ENCODE results near the gene ERLIN1. TPM values are rescaled to one million over a fixed set of nuclear protein-coding genes. Genes with fewer than 3 reads are reported as not detected.
A peak's percentile ranks its signal among the peaks of the same experiment; 100 is the strongest.

The ERLIN1 gene
- total RNA-seq (10 to 100 TPM in 3 of 5 experiments, 1 to 10 TPM in 2; 3.9 to 17.0 (median 12.4) TPM), polyA plus RNA-seq (10 to 100 TPM; 11.3 to 19.3 TPM), total RNA-seq (7.7 reads per million, percentile 31 among the genes with 10 or more reads in this experiment)

DNA sequence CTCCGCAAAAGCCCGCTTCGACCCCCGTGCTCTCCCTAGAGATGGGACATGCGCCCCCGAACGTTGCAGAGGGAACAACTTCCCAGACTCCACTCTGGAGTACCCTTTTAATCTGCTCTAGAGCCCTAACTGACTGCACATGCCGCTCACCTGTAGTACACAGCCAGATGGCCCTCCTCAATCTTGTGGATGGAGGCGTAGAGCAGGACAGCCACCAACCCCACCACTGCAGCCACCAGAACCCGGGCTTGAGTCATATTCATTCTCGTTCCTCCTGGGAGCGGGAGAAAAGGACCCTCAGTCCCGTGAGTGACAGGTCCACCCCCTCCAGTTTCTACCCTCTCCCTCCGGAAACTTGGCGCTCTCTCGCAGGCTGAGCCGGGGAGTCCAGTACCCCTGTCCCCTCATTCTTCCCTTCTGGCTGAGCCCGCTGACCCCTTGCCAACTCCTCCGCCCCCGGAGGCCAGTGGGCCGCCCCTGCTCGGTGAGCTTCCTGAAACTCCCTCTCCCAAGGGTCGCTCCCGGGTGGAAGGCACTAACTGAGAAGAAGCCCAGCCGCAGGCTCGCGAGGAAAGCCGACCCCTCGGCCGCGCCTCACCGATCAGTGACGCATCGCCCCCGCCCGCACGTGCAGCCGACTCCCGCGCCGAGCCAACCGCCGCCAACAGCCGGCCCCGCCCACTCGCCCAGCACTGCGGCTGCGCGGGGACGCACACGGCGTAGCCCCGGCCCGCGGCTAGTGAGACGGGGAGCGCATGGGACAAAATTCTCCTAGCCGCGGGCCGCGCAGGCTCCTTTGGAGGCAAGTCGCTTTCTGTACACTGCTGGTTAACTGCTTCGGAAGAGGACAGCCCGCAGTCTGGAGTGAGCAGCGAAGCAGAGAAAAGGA, at the start of gene ERLIN1:
ERLIN1 (minus strand) TSS at position 666 of the 889 bp plus-strand sequence; CDS start at position 263, 403 bp downstream.
- ChIA-PET POLR2A (interaction anchor here (0.6 to 2.0 kb wide), 3 partner anchors 10 to 341 kb away, joined by 3 to 4 read pairs (median 4); no protein-coding TSS in a partner anchor), CTCF (interaction anchor here (0.6 kb wide), 1 partner anchor 59 kb away, joined by 3 read pairs; no protein-coding TSS in a partner anchor)
- ATAC-seq = peak; percentile 96
- Mint-ChIP-seq H3K27me3 (no peaks in the 10 kb centered on the region), H3K9me3 (no peaks in the 10 kb centered on the region), H3K4me3 (peak within 1 kb of the TSS; percentile 93 to 100 (median 96)), H3K27ac (peak within 1 kb of the TSS; percentile 89 to 97 (median 95)), H3K4me1 (peaks cover 40 to 79% (median 62%) of the 10 kb centered on the region in 7 donors), H3K36me3 (peaks cover 6 to 30% (median 8%) of the 10 kb centered on the region in 5 donors)
- Histone ChIP-seq H3K27me3 (ENCODE audit: control insufficient read depth in 2 of 2, insufficient read depth in 2 of 2, low read length in 2 of 2) (no peaks in the 10 kb centered on the region), H3K4me1 (ENCODE audit: control insufficient read depth in 2 of 2, insufficient read depth in 2 of 2, low read length in 2 of 2) (peaks cover 15 to 17% of the 10 kb centered on the region in 2 donors), H3K36me3 (ENCODE audit: control insufficient read depth in 2 of 3, insufficient read depth in 3 of 3, low read length in 3 of 3) (peaks cover 0 to 3% (median 0%) of the 10 kb centered on the region in 3 experiments), H3K9me3 (ENCODE audit: control insufficient read depth in 2 of 3, low read length in 3 of 3) (no peaks in the 10 kb centered on the region), H3K27ac (ENCODE audit: low read depth, low read length) (peak within 1 kb of the TSS; percentile 84), H3K4me3 (ENCODE audit: low read length) (peak within 1 kb of the TSS; percentile 96)
- intact Hi-C loops (cut with micrococcal nuclease) = loop anchor here (1.0 to 10.0 kb wide), 13 partner anchors 17 to 1167 kb away; partner anchors contain the start of genes BLOC1S2 (in 2 of the 2), CHUK (in 2 of the 2), CWF19L1 (in 2 of the 2) and BTRC (in 1 of the 2)
- DNase-seq = peak; percentile 86 to 97 (median 91)

DNA sequence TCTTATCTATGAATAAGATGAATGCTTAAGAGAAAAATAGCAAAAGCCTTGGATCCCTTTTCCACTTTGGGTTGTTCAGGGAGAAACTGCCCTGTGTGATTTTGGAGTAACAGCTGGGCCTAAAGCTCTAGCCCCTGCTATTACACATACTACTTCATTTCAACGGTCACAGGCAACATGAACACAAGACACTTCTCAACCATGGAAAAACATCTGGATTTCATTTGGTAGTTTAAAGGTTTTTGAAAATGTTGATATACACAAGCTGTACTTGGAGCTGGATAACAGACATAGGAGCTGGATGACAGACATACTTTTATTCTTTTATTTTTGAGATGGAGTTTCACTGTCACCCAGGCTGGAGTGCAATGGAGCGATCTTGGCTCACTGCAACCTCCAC, 46.3 kb upstream of the ERLIN1 start:
- H3K4me3 Mint-ChIP-seq = no peak overlapping the region
- no peak for DNase-seq
- peak overlapping the region in 1 of 9 donors; percentile 38 for H3K27ac Mint-ChIP-seq
- intact Hi-C loops (cut with micrococcal nuclease) = no loop called here
- H3K27ac ChIP-seq (ENCODE audit: low read depth, low read length) = no peak overlapping the region
- H3K27me3 Mint-ChIP-seq = no peaks in the 10 kb centered on the region
- ChIA-PET POLR2A (interaction anchor here (1.0 kb wide), 1 partner anchor 14 kb away, joined by 3 read pairs; no protein-coding TSS in a partner anchor), CTCF (no interaction called here)
- peaks cover 0 to 2% (median 0%) of the 10 kb centered on the region in 11 donors for H3K9me3 Mint-ChIP-seq
- no peaks in the 10 kb centered on the region for H3K9me3 ChIP-seq (ENCODE audit: control insufficient read depth in 2 of 3, low read length in 3 of 3)
- peaks cover 15 to 55% (median 16%) of the 10 kb centered on the region in 3 experiments for H3K36me3 ChIP-seq (ENCODE audit: control insufficient read depth in 2 of 3, insufficient read depth in 3 of 3, low read length in 3 of 3)
- peaks cover under 1 to 22% (median 12%) of the 10 kb centered on the region in 5 donors for H3K36me3 Mint-ChIP-seq
- no peak overlapping the region for H3K4me3 ChIP-seq (ENCODE audit: low read length)
- H3K4me1 ChIP-seq (ENCODE audit: control insufficient read depth in 2 of 2, insufficient read depth in 2 of 2, low read length in 2 of 2) = peaks cover 0 to 8% of the 10 kb centered on the region in 2 donors
- no peak for ATAC-seq
- peaks cover 16 to 33% (median 28%) of the 10 kb centered on the region in 7 donors for H3K4me1 Mint-ChIP-seq
- H3K27me3 ChIP-seq (ENCODE audit: control insufficient read depth in 2 of 2, insufficient read depth in 2 of 2, low read length in 2 of 2) = no peaks in the 10 kb centered on the region

DNA sequence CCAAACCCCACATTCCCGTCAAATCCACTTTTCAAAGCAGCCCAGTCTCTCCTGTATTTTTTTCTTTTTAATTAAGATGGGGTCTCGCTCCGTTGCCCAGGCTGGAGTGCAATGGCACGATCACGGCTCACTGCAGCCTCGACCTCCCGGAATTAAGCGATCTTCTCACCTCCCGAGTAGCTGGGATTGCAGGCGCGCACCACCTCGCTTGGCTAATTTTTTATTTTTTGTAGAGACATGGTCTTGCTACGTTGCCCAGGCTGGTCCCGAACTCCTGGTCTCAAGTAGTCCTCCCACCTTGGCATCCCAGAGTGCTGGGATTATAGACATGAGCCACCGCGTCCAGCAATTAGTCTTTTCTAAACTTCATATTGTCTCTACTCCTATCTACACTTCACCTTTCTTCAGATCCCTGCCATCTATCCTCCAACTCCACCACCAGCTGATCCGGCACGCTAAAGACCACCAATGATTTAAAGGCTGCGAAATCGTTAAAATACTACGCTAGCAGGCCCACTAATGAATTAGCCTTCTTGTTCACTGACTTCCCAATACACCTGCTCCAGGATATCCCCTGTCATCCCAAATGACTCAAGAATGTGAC, 44.1 kb upstream of the ERLIN1 start:
- Mint-ChIP-seq H3K4me3 (peak overlapping the region; percentile 85 to 98 (median 91)), H3K27ac (peak overlapping the region; percentile 75 to 97 (median 85)), H3K36me3 (peaks cover 0 to 22% (median 10%) of the 10 kb centered on the region in 5 donors), H3K9me3 (peaks cover 0 to 2% (median 0%) of the 10 kb centered on the region in 11 donors), H3K27me3 (no peaks in the 10 kb centered on the region), H3K4me1 (peaks cover 16 to 44% (median 36%) of the 10 kb centered on the region in 7 donors)
- ChIA-PET POLR2A (interaction anchor here (1.5 kb wide), 1 partner anchor 44 kb away, joined by 4 read pairs; the partner anchor contains the start of gene ERLIN1), CTCF (interaction anchor here (0.6 kb wide), 1 partner anchor 30 kb away, joined by 3 read pairs; no protein-coding TSS in a partner anchor)
- intact Hi-C loops (cut with micrococcal nuclease) = loop anchor here (1.0 to 10.0 kb wide), 6 partner anchors 37 to 385 kb away; partner anchors contain the start of genes BLOC1S2 (in 2 of the 2), CWF19L1 (in 2 of the 2), ERLIN1 (in 2 of the 2) and HIF1AN (in 1 of the 2)
- Histone ChIP-seq H3K36me3 (ENCODE audit: control insufficient read depth in 2 of 3, insufficient read depth in 3 of 3, low read length in 3 of 3) (peaks cover 4 to 38% (median 4%) of the 10 kb centered on the region in 3 experiments), H3K4me3 (ENCODE audit: low read length) (peak overlapping the region; percentile 99), H3K9me3 (ENCODE audit: control insufficient read depth in 2 of 3, low read length in 3 of 3) (no peaks in the 10 kb centered on the region), H3K27ac (ENCODE audit: low read depth, low read length) (peak overlapping the region; percentile 83), H3K4me1 (ENCODE audit: control insufficient read depth in 2 of 2, insufficient read depth in 2 of 2, low read length in 2 of 2) (peaks cover 0 to 8% of the 10 kb centered on the region in 2 donors), H3K27me3 (ENCODE audit: control insufficient read depth in 2 of 2, insufficient read depth in 2 of 2, low read length in 2 of 2) (no peaks in the 10 kb centered on the region)
- no peak for ATAC-seq
- DNase-seq = no peak

DNA sequence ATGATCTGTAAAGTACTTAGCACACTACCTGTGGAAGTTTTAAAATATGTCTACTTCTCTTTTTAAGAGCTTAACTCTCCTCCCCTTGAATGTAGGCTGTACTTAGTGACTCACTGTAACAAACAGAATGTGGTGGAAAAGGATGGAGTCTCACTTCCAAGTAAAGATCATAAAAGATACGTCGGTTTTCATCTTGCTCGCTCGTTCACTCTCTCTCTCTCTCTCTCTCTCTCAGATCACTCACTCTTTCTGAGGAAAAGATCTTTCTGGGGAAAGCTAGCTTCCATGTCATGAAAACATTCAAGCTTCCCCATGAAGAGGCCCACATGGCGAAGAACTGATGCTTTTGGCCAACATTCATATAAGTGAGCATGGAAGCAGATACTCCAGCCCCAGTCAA, 38.0 kb upstream of the ERLIN1 start:
- peak overlapping the region in 1 of 9 donors; percentile 11 for H3K27ac Mint-ChIP-seq

DNA sequence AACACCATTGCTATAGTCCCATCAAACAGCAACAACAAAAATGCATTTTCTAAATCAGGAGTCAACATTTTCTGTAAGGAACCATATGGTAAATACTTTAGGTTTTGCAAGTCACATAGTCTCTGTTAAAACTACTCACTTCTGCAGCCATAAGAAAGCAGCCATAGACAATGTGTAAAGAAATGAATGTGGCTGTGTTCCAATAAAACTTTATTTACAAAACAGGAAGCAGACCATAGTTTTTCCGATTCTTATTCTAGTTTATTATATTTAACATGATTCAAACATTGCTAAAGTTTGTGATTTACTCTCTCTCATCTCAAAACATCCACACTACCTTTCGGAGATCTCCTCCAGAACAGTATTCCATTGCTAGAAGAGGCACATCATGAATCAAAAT, 36.7 kb upstream of the ERLIN1 start:
- peaks cover under 1 to 16% (median 15%) of the 10 kb centered on the region in 7 donors for H3K4me1 Mint-ChIP-seq
- ChIA-PET POLR2A (no interaction called here), CTCF (no interaction called here)
- Histone ChIP-seq H3K4me1 (ENCODE audit: control insufficient read depth in 2 of 2, insufficient read depth in 2 of 2, low read length in 2 of 2) (no peaks in the 10 kb centered on the region), H3K4me3 (ENCODE audit: low read length) (no peak overlapping the region), H3K36me3 (ENCODE audit: control insufficient read depth in 2 of 3, insufficient read depth in 3 of 3, low read length in 3 of 3) (peaks cover 0 to 67% (median 15%) of the 10 kb centered on the region in 3 experiments), H3K9me3 (ENCODE audit: control insufficient read depth in 2 of 3, low read length in 3 of 3) (no peaks in the 10 kb centered on the region), H3K27me3 (ENCODE audit: control insufficient read depth in 2 of 2, insufficient read depth in 2 of 2, low read length in 2 of 2) (no peaks in the 10 kb centered on the region), H3K27ac (ENCODE audit: low read depth, low read length) (no peak overlapping the region)
- DNase-seq (no peak), ATAC-seq (no peak)
- no peak overlapping the region for H3K4me3 Mint-ChIP-seq
- H3K36me3 Mint-ChIP-seq = peaks cover 0 to 53% (median 29%) of the 10 kb centered on the region in 5 donors
- H3K27me3 Mint-ChIP-seq = no peaks in the 10 kb centered on the region
- H3K27ac Mint-ChIP-seq = no peak overlapping the region
- no peaks in the 10 kb centered on the region for H3K9me3 Mint-ChIP-seq
- intact Hi-C loops (cut with micrococcal nuclease) = loop anchor here in 1 of 2 donors (10.0 kb wide), 1 partner anchor 378 kb away; no protein-coding TSS in a partner anchor

More for the DNA sequence above, 38.0 kb upstream of the ERLIN1 start:
- DNase-seq = no peak
- no peaks in the 10 kb centered on the region for H3K27me3 Mint-ChIP-seq
- H3K27ac ChIP-seq (ENCODE audit: low read depth, low read length) = no peak overlapping the region
- ChIA-PET CTCF (interaction anchor here (0.6 kb wide), 1 partner anchor 9 kb away, joined by 5 read pairs; no protein-coding TSS in a partner anchor), POLR2A (no interaction called here)
- peaks cover 0 to 43% (median 20%) of the 10 kb centered on the region in 5 donors for H3K36me3 Mint-ChIP-seq
- no peaks in the 10 kb centered on the region for H3K9me3 Mint-ChIP-seq
- H3K4me3 ChIP-seq (ENCODE audit: low read length) = no peak overlapping the region
- H3K4me1 ChIP-seq (ENCODE audit: control insufficient read depth in 2 of 2, insufficient read depth in 2 of 2, low read length in 2 of 2) = no peaks in the 10 kb centered on the region
- H3K36me3 ChIP-seq (ENCODE audit: control insufficient read depth in 2 of 3, insufficient read depth in 3 of 3, low read length in 3 of 3) = peaks cover 0 to 53% (median 6%) of the 10 kb centered on the region in 3 experiments
- no peaks in the 10 kb centered on the region for H3K27me3 ChIP-seq (ENCODE audit: control insufficient read depth in 2 of 2, insufficient read depth in 2 of 2, low read length in 2 of 2)
- peaks cover 9 to 29% (median 25%) of the 10 kb centered on the region in 7 donors for H3K4me1 Mint-ChIP-seq
- H3K4me3 Mint-ChIP-seq = no peak overlapping the region
- H3K9me3 ChIP-seq (ENCODE audit: control insufficient read depth in 2 of 3, low read length in 3 of 3) = no peaks in the 10 kb centered on the region
- intact Hi-C loops (cut with micrococcal nuclease) = loop anchor here in 1 of 2 donors (10.0 kb wide), 1 partner anchor 379 kb away; no protein-coding TSS in a partner anchor
- ATAC-seq = no peak

DNA sequence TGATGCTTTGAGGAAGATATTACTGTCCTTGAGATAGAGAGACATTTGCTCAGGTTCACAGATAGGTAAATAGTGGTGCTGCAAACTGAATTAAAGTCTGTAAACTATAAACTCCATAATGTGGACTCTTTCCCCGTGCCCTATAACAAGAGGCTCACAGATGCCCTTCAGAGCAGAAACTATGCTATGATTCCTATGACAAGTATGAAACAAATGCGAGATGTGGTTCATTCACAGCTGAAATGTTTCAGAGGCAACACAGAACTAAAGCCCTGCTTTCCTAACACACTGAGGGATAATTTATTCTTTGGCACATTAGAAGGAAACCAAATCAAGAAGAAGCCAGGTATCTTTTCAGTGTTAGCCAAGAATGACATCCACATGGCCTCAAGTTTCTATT, 30.2 kb upstream of the ERLIN1 start:
- Mint-ChIP-seq H3K4me1 (peaks cover 0 to 4% (median 0%) of the 10 kb centered on the region in 7 donors), H3K4me3 (no peak overlapping the region), H3K27me3 (no peaks in the 10 kb centered on the region), H3K9me3 (no peaks in the 10 kb centered on the region), H3K27ac (no peak overlapping the region), H3K36me3 (peaks cover 11 to 66% (median 47%) of the 10 kb centered on the region in 5 donors)
- CTCF ChIA-PET = no interaction called here
- Histone ChIP-seq H3K27me3 (ENCODE audit: control insufficient read depth in 2 of 2, insufficient read depth in 2 of 2, low read length in 2 of 2) (no peaks in the 10 kb centered on the region), H3K27ac (ENCODE audit: low read depth, low read length) (no peak overlapping the region), H3K4me1 (ENCODE audit: control insufficient read depth in 2 of 2, insufficient read depth in 2 of 2, low read length in 2 of 2) (no peaks in the 10 kb centered on the region), H3K36me3 (ENCODE audit: control insufficient read depth in 2 of 3, insufficient read depth in 3 of 3, low read length in 3 of 3) (peaks cover 6 to 63% (median 28%) of the 10 kb centered on the region in 3 experiments), H3K4me3 (ENCODE audit: low read length) (no peak overlapping the region), H3K9me3 (ENCODE audit: control insufficient read depth in 2 of 3, low read length in 3 of 3) (no peaks in the 10 kb centered on the region)
- POLR2A ChIA-PET = interaction anchor here (0.6 kb wide), 1 partner anchor 931 kb away, joined by 4 read pairs; no protein-coding TSS in a partner anchor
- intact Hi-C loops (cut with micrococcal nuclease) = no loop called here
- no peak for ATAC-seq
- no peak for DNase-seq
